OCI-LY1 (cell line): ENCODE data around the gene DCAF5.

Source experiments
- H2AFZ ChIP-seq: fragments of 200-600 bp; sonication (generic), shearing (Covaris generic); 2 replicates; pipeline ENCODE4 v1.6.0; 2014; ENCODE audit warnings: antibody characterized with exemption, mild to moderate bottlenecking, low read length
- H3F3A ChIP-seq: fragments of 200-600 bp; sonication (generic), shearing (Covaris generic); 2 replicates; pipeline ENCODE4 v1.6.0; 2014; ENCODE audit warnings: mild to moderate bottlenecking, antibody characterized with exemption, low read length, moderate library complexity; ENCODE audit not compliant: insufficient read depth
- H3K27ac ChIP-seq: fragments of 200-600 bp; sonication (generic); 2 replicates; pipeline ENCODE4 v1.5.1; 2014; ENCODE audit warnings: low read length, mixed run types, mild to moderate bottlenecking, low read depth; ENCODE audit not compliant: poor library complexity, severe bottlenecking
- H3K27me3 ChIP-seq: fragments of 200-600 bp; sonication (generic); 2 replicates; pipeline ENCODE4 v1.6.0; 2014; ENCODE audit warnings: antibody characterized with exemption, mild to moderate bottlenecking, low read length, moderate library complexity; ENCODE audit not compliant: insufficient read depth
- H3K36me3 ChIP-seq: fragments of 200-600 bp; sonication (generic); 2 replicates; pipeline ENCODE4 v1.6.1; 2014; ENCODE audit warnings: mild to moderate bottlenecking, antibody characterized with exemption, low read length, moderate library complexity, mixed read lengths; ENCODE audit not compliant: insufficient read depth
- H3K4me1 ChIP-seq: fragments of 200-600 bp; sonication (generic); 2 replicates; pipeline ENCODE4 v1.5.1; 2014; ENCODE audit warnings: mild to moderate bottlenecking, low read length, moderate library complexity; ENCODE audit not compliant: insufficient read depth, severe bottlenecking
- H3K4me2 ChIP-seq: fragments of 200-600 bp; sonication (generic), shearing (Covaris generic); 2 replicates; pipeline ENCODE4 v1.6.1; 2014; ENCODE audit warnings: low read length
- H3K4me3 ChIP-seq: fragments of 200-600 bp; sonication (generic); 2 replicates; pipeline ENCODE4 v1.5.1; 2014; ENCODE audit warnings: low read length, low read depth, mild to moderate bottlenecking, mixed read lengths; ENCODE audit not compliant: poor library complexity, severe bottlenecking
- H3K79me2 ChIP-seq: fragments of 200-600 bp; shearing (Covaris generic); 2 replicates; pipeline ENCODE4 v1.6.1; 2016; ENCODE audit warnings: mixed run types, low read length, mixed read lengths; ENCODE audit not compliant: insufficient read depth
- H3K9ac ChIP-seq: fragments of 200-600 bp; sonication (generic), shearing (Covaris generic); 2 replicates; pipeline ENCODE4 v1.6.1; 2014; ENCODE audit warnings: mild to moderate bottlenecking, low read length, mixed read lengths
- H3K9me2 ChIP-seq: fragments of 200-600 bp; sonication (generic), shearing (Covaris generic); 2 replicates; pipeline ENCODE4 v1.6.1; 2014; ENCODE audit warnings: low read depth, mild to moderate bottlenecking, low read length, mixed read lengths
- H3K9me3 ChIP-seq: fragments of 200-600 bp; shearing (Covaris generic); 2 replicates; pipeline ENCODE4 v1.6.1; 2014; ENCODE audit warnings: low read length, mixed read lengths
- H4K20me1 ChIP-seq: fragments of 200-600 bp; sonication (generic), shearing (Covaris generic); 2 replicates; pipeline ENCODE4 v1.6.0; 2016; ENCODE audit warnings: mild to moderate bottlenecking, low read length; ENCODE audit not compliant: insufficient read depth
- CTCF ChIP-seq: fragments of 200-600 bp; sonication (generic), shearing (Covaris generic); IDR thresholded peaks from 2 replicates; pipeline ENCODE4 v1.5.1; 2017; ENCODE audit warnings: mild to moderate bottlenecking, antibody characterized with exemption, low read length, moderate library complexity, mixed read lengths
- EZH2 ChIP-seq: fragments of 200-600 bp; sonication (generic), shearing (Covaris generic); IDR thresholded peaks from 2 replicates; pipeline ENCODE4 v1.8.0; 2017; ENCODE audit warnings: borderline replicate concordance, mixed run types, mild to moderate bottlenecking, antibody characterized with exemption, low read length, moderate library complexity, mixed read lengths

Gene DCAF5

GRCh38 chr14:69010648-69011047 is 142.3 kb downstream of the DCAF5 start:
- Histone ChIP-seq H4K20me1 (no peaks in the 10 kb centered on the region), H3K79me2 (no peaks in the 10 kb centered on the region), H2AFZ (no peak overlapping the region), H3K4me1 (no peaks in the 10 kb centered on the region), H3K36me3 (no peaks in the 10 kb centered on the region), H3K27me3 (no peaks in the 10 kb centered on the region), H3K9me2 (no peaks in the 10 kb centered on the region), H3K4me3 (no peak overlapping the region), H3K4me2 (no peak overlapping the region), H3F3A (no peaks in the 10 kb centered on the region), H3K9me3 (no peaks in the 10 kb centered on the region), H3K27ac (no peak overlapping the region), H3K9ac (no peak overlapping the region)
- TF ChIP-seq CTCF, result no peak
- TF ChIP-seq EZH2, result no peak

- Histone ChIP-seq H3K4me1 (no peaks in the 10 kb centered on the region), H3K36me3 (no peaks in the 10 kb centered on the region), H2AFZ (no peak overlapping the region), H4K20me1 (no peaks in the 10 kb centered on the region), H3K9me3 (no peaks in the 10 kb centered on the region), H3K27ac (no peak overlapping the region), H3K27me3 (no peaks in the 10 kb centered on the region; the same call in 1 of the 2 replicates), H3K9ac (no peak overlapping the region), H3K4me3 (no peak overlapping the region), H3F3A (no peaks in the 10 kb centered on the region), H3K9me2 (no peaks in the 10 kb centered on the region), H3K4me2 (no peak overlapping the region), H3K79me2 (no peaks in the 10 kb centered on the region)
- TF ChIP-seq CTCF, result no peak
- TF ChIP-seq EZH2, result no peak
Measured at GRCh38 chr14:69008421-69008884, 144.5 kb downstream of the DCAF5 start.

- H3K4me3 ChIP-seq, result no peak overlapping the region
- H3K27ac ChIP-seq, result no peak overlapping the region
- no peak overlapping the region for H3K9ac ChIP-seq
- H3K27me3 ChIP-seq, result no peaks in the 10 kb centered on the region; the same call in 1 of the 2 replicates
- H4K20me1 ChIP-seq, result no peaks in the 10 kb centered on the region
- no peaks in the 10 kb centered on the region for H3K9me3 ChIP-seq
- H3K79me2 ChIP-seq, result no peaks in the 10 kb centered on the region
- no peaks in the 10 kb centered on the region for H3K36me3 ChIP-seq
- no peaks in the 10 kb centered on the region for H3K4me1 ChIP-seq
- H3F3A ChIP-seq, result no peaks in the 10 kb centered on the region
- H3K9me2 ChIP-seq, result no peaks in the 10 kb centered on the region
- TF ChIP-seq CTCF, result no peak
- no peak overlapping the region for H2AFZ ChIP-seq
- no peak overlapping the region for H3K4me2 ChIP-seq
Measured at GRCh38 chr14:69006346-69006745, 146.6 kb downstream of the DCAF5 start.
